ENCODE measurements around the gene LEO1. TPM values are rescaled to one million over a fixed set of nuclear protein-coding genes. Genes with fewer than 3 reads are reported as not detected.

The LEO1 gene
- total and polyA plus RNA-seq, 7 donors, result 6.2 to 18.6 (median 7.6) TPM

GRCh38 chr15:51973775-51974174 lies 2.2 kb upstream of the LEO1 start:
- no peaks in the 10 kb centered on the region for H3K9me3 ChIP-seq
- no peaks in the 10 kb centered on the region for H3K27me3 ChIP-seq (ENCODE audit: insufficient read depth in 3 of 3, low read length in 2 of 3)
- no peak for DNase-seq
- intact Hi-C loops (cut with DNase I), result loop anchor here in 1 of 2 donors (5.0 kb wide), 2 partner anchors 104 to 164 kb away; no protein-coding TSS in a partner anchor
- WGBS, 3 donors, result 71 to 90% (median 85%) methylated on average over 4 of the region's 4 CpGs
- no peak overlapping the region for H3K4me3 ChIP-seq
- TF ChIP-seq CTCF (IDR thresholded peaks at IDR 0.05), result no peak
- H3K27ac ChIP-seq, result no peak overlapping the region
- H3K4me1 ChIP-seq, result peaks cover 11% of the 10 kb centered on the region
- H3K36me3 ChIP-seq (ENCODE audit: insufficient read depth in 1 of 2, low read depth in 1 of 2), result peaks cover 0 to 6% of the 10 kb centered on the region in 2 donors
- no peak for ATAC-seq

GRCh38 chr15:51973220-51973619 lies 1.6 kb upstream of the LEO1 start:
- TF ChIP-seq CTCF (IDR thresholded peaks at IDR 0.05), result no peak
- no peak for ATAC-seq
- intact Hi-C loops (cut with DNase I), result loop anchor here in 1 of 2 donors (5.0 kb wide), 2 partner anchors 104 to 164 kb away; no protein-coding TSS in a partner anchor

GRCh38 chr15:51971032-51971374 lies 575 bp downstream of the LEO1 start:
- TF ChIP-seq CTCF (IDR thresholded peaks at IDR 0.05), result no peak
- Histone ChIP-seq H3K27me3 (ENCODE audit: insufficient read depth in 3 of 3, low read length in 2 of 3) (no peaks in the 10 kb centered on the region), H3K4me3 (peak overlapping the region; percentile 100), H3K4me1 (peaks cover 11% of the 10 kb centered on the region), H3K27ac (peak overlapping the region; percentile 94), H3K36me3 (ENCODE audit: insufficient read depth in 1 of 2, low read depth in 1 of 2) (peaks cover 0 to 6% of the 10 kb centered on the region in 2 donors), H3K9me3 (peaks cover 13% of the 10 kb centered on the region)
- DNase-seq (no peak), ATAC-seq (no peak)
- intact Hi-C loops (cut with DNase I), result loop anchor here in 1 of 2 donors (5.0 kb wide), 2 partner anchors 106 to 166 kb away; no protein-coding TSS in a partner anchor
- WGBS, 3 donors, result 0 to 1% (median 0%) methylated on average over 7 of the region's 7 CpGs

More at GRCh38 chr15:51973220-51973619, 1.6 kb upstream of the LEO1 start:
- Histone ChIP-seq H3K27ac (no peak overlapping the region), H3K27me3 (ENCODE audit: insufficient read depth in 3 of 3, low read length in 2 of 3) (no peaks in the 10 kb centered on the region), H3K4me1 (peaks cover 11% of the 10 kb centered on the region), H3K36me3 (ENCODE audit: insufficient read depth in 1 of 2, low read depth in 1 of 2) (peaks cover 0 to 6% of the 10 kb centered on the region in 2 donors), H3K4me3 (no peak overlapping the region), H3K9me3 (peaks cover under 1% of the 10 kb centered on the region)
- DNase-seq, result no peak
- WGBS, 3 donors, result 85 to 93% (median 92%) methylated on average over 4 to 5 of the region's 5 CpGs

GRCh38 chr15:51970132-51970817 lies 1.3 kb downstream of the LEO1 start:
- no peak for TF ChIP-seq CTCF (IDR thresholded peaks at IDR 0.05)
- H3K36me3 ChIP-seq (ENCODE audit: insufficient read depth in 1 of 2, low read depth in 1 of 2), result peaks cover 0 to 6% of the 10 kb centered on the region in 2 donors
- ATAC-seq (no peak), DNase-seq (no peak)
- intact Hi-C loops (cut with DNase I), result loop anchor here in 1 of 2 donors (5.0 kb wide), 2 partner anchors 107 to 167 kb away; no protein-coding TSS in a partner anchor
- H3K27ac ChIP-seq, result no peak overlapping the region
- peaks cover 11% of the 10 kb centered on the region for H3K4me1 ChIP-seq
- peaks cover 13% of the 10 kb centered on the region for H3K9me3 ChIP-seq
- H3K4me3 ChIP-seq, result peak overlapping the region; percentile 100
- 71 to 85% (median 84%) methylated on average over 4 of the region's 4 CpGs for WGBS, 3 donors
- no peaks in the 10 kb centered on the region for H3K27me3 ChIP-seq (ENCODE audit: insufficient read depth in 3 of 3, low read length in 2 of 3)

All from psoas muscle (tissue), 8 donors.